HepG2 (cell line): Measurements from ENCODE around the gene CCDC82. TPM values are rescaled to one million over a fixed set of nuclear protein-coding genes. Genes with fewer than 3 reads are reported as not detected.

Source experiments
- ATAC-seq: fragments of 200-7000 bp; cut with Tn5 transposase; 3 replicates; pipeline ENCODE4 v1.9.1; 2020; ENCODE audit warnings: mild to moderate bottlenecking, moderate library complexity
- BruUV-seq: library from RNA; stranded (reverse); fragments of 400-500 nt; replicated peaks from 2 replicates; lab custom pipeline; 2021; lab: Mats Ljungman, UMichigan
- CTCF ChIA-PET: fragments of 300-600 bp; formaldehyde crosslinking; extraction: SDS; loops from one replicate; lab custom pipeline; 2021; ENCODE audit warnings: low total read pairs, inconsistent platforms, low intra/inter-chr PET ratio; lab: Yijun Ruan, JAX
- POLR2A ChIA-PET: fragments of 350-600 bp; sonication (Branson Sonifier 250); formaldehyde crosslinking; loops from one replicate; lab custom pipeline; 2020; ENCODE audit warnings: antibody characterized with exemption, inconsistent platforms; lab: Yijun Ruan, JAX
- DNase-seq: peaks from one replicate; pipeline ENCODE4 v3.0.0-alpha.2; 2015; ENCODE audit warnings: low spot score
- FAIRE-seq: peaks from 3 replicates; lab custom pipeline; 2011; peaks lifted over from hg19 to GRCh38; lab: Jason Lieb, UNC
- H2AFZ ChIP-seq: one replicate; pipeline ENCODE4 v1.6.1; 2011; ENCODE audit warnings: low read length, inconsistent platforms
- H3K27ac ChIP-seq: fragments of 300-600 bp; 3 replicates; pipeline ENCODE4 v1.8.0; 2011; ENCODE audit warnings: mixed run types, mild to moderate bottlenecking, mixed read lengths, low read length, inconsistent platforms; ENCODE audit not compliant: insufficient read depth; ENCODE audit errors: extremely low read length
- H3K27me3 ChIP-seq, 2 experiments: fragments of 200-600 bp in 1 of 2; 2 replicates in 1 of 2; 3 replicates in 1 of 2; pipeline versions ENCODE4 v1.6.0 to v1.8.0; 2011; ENCODE audit warnings: low read length in 2 of 2, mild to moderate bottlenecking in 2 of 2, moderate library complexity in 2 of 2, inconsistent platforms in 1 of 2; ENCODE audit not compliant: insufficient read depth in 2 of 2, control insufficient read depth in 1 of 2
- H3K36me3 ChIP-seq, 2 experiments: fragments of 200-600 bp in 1 of 2; replicated peaks in 1 of 2; 2 replicates in 1 of 2; 3 replicates in 1 of 2; pipeline versions ENCODE4 v1.5.1 to v1.8.0; 2011; ENCODE audit warnings: low read length in 2 of 2, inconsistent platforms in 1 of 2; ENCODE audit not compliant: insufficient read depth in 2 of 2, control insufficient read depth in 1 of 2
- H3K4me1 ChIP-seq: 2 replicates; pipeline ENCODE4 v1.5.1; 2012; ENCODE audit warnings: low read length, inconsistent platforms; ENCODE audit not compliant: insufficient read depth
- H3K4me2 ChIP-seq: 2 replicates; pipeline ENCODE4 v1.6.0; 2011; ENCODE audit warnings: low read depth, low read length, inconsistent platforms
- H3K4me3 ChIP-seq, 3 experiments: fragments of 200-600 bp in 1 of 3; sonication (generic), shearing (Covaris generic) in 1 of 3; replicated peaks in 1 of 3; 2 replicates each; pipeline ENCODE4 v1.5.1; 2011 to 2016; ENCODE audit warnings: low read length in 3 of 3, inconsistent platforms in 2 of 3, low read depth in 2 of 3, mild to moderate bottlenecking in 2 of 3, control low read depth in 1 of 3, mixed read lengths in 1 of 3; ENCODE audit not compliant: insufficient read depth in 1 of 3
- H3K79me2 ChIP-seq: one replicate; pipeline ENCODE4 v1.6.1; 2011; ENCODE audit warnings: low read length, inconsistent platforms; ENCODE audit not compliant: insufficient read depth
- H3K9ac ChIP-seq: 2 replicates; pipeline ENCODE4 v1.6.0; 2011; ENCODE audit warnings: mild to moderate bottlenecking, low read depth, low read length, inconsistent platforms; ENCODE audit not compliant: insufficient read depth
- H3K9me3 ChIP-seq: 2 replicates; pipeline ENCODE4 v1.5.1; 2012; ENCODE audit warnings: mild to moderate bottlenecking, low read length
- H4K20me1 ChIP-seq: 2 replicates; pipeline ENCODE4 v1.6.0; 2011; ENCODE audit warnings: inconsistent platforms, mild to moderate bottlenecking, low read length, moderate library complexity; ENCODE audit not compliant: insufficient read depth
- ARID3A ChIP-seq: IDR thresholded peaks from 2 replicates; pipeline ENCODE4 v1.6.1; 2012; ENCODE audit warnings: low read depth, low read length, improper control_type of control experiment
- HHEX ChIP-seq: IDR thresholded peaks from 2 replicates; pipeline ENCODE4 v1.6.1; 2016; ENCODE audit warnings: control low read depth
- KDM6A ChIP-seq: IDR thresholded peaks from 2 replicates; pipeline ENCODE4 v1.6.1; 2016; ENCODE audit warnings: low read depth
- NFAT5 ChIP-seq: sonication (generic); formaldehyde crosslinking; IDR thresholded peaks from 2 replicates; pipeline ENCODE4 v1.4.0; 2020; ENCODE audit warnings: missing genetic modification reagents
- NRL ChIP-seq: sonication (generic); formaldehyde crosslinking; IDR thresholded peaks from 2 replicates; pipeline ENCODE4 v1.5.0; 2020; ENCODE audit warnings: missing genetic modification reagents, mild to moderate bottlenecking, moderate library complexity, borderline replicate concordance
- POLR2AphosphoS2 ChIP-seq: IDR thresholded peaks from 2 replicates; pipeline ENCODE4 v1.6.1; 2011; ENCODE audit warnings: low read depth, low read length, improper control_type of control experiment
- ZUFSP ChIP-seq: sonication (generic); formaldehyde crosslinking; IDR thresholded peaks from 2 replicates; pipeline ENCODE4 v1.9.0; 2021; ENCODE audit warnings: missing genetic modification reagents, mild to moderate bottlenecking, borderline replicate concordance
- whole genome bisulfite sequencing: methylation state at CpG from one replicate; pipeline ENCODE4 v1.1.6; 2017; ENCODE audit warnings: low lambda C conversion rate; 5-methylcytosine and 5-hydroxymethylcytosine counted together
- in situ Hi-C: cut with HindIII; loops from 2 replicates; pipeline ENCODE4 v1.10.0; 2017; ENCODE audit warnings: low pct_unique_long_range_greater_than_20kb; ENCODE audit not compliant: extremely low pct_ligation_motif_present
- intact Hi-C: fragments of 100-400 bp; cut with micrococcal nuclease; formaldehyde crosslinking; loops from one replicate; pipeline ENCODE4 v1.10.0; 2022; ENCODE audit not compliant: unreplicated experiment
- polyA plus RNA-seq, 8 experiments: library from polyadenylated mRNA; depleted of rRNA in 3 of 8; stranded (reverse) in 7 of 8; unstranded in 1 of 8; fragments of >200 nt; fragmentation: Illumina TruSeq in 4 of 8; extraction: Trizol in 4 of 8; gene quantifications; 2 replicates each; pipeline versions ENCODE4 v1.2.1 to v1.2.3, GENCODE V29; 2011 to 2016; ENCODE audit warnings: low read depth in 4 of 8, missing spikeins in 1 of 8, mixed read lengths in 1 of 8; ENCODE audit not compliant: insufficient read depth in 1 of 8
- total RNA-seq, 5 experiments: library from RNA; depleted of rRNA; stranded (reverse); fragments of >200 nt; fragmentation: Illumina TruSeq; extraction: Trizol; gene quantifications; 2 replicates each; pipeline ENCODE4 v1.2.3, GENCODE V29; 2016; ENCODE audit warnings: low read depth in 1 of 5
- TF ChIP-seq, protein P1 (sequence below): sonication (generic); formaldehyde crosslinking; IDR thresholded peaks from 2 replicates; pipeline ENCODE4 v1.4.0; 2020; ENCODE audit warnings: missing genetic modification reagents
- TF ChIP-seq, protein P2 (sequence below): sonication (generic); formaldehyde crosslinking; IDR thresholded peaks from 2 replicates; pipeline ENCODE4 v1.4.0; 2020; ENCODE audit warnings: missing genetic modification reagents
- TF ChIP-seq, protein P3 (sequence below): sonication (generic); formaldehyde crosslinking; IDR thresholded peaks from 2 replicates; pipeline ENCODE4 v1.5.1; 2020; ENCODE audit warnings: missing genetic modification reagents, mild to moderate bottlenecking, borderline replicate concordance

Gene CCDC82
- total and polyA plus RNA-seq, 2 of the 13 experiments (the other 11 are each of a cell fraction or from before 2014, with no cell fraction given): 19.7 to 25.7 TPM

GRCh38 chr11:96306600-96306932, 83.1 kb downstream of the CCDC82 start:
- intact Hi-C loops (no loop called here), in situ Hi-C loops (no loop called here)
- no peak for DNase-seq
- no peak for ATAC-seq
- Histone ChIP-seq H4K20me1 (peaks cover 13% of the 10 kb centered on the region), H3K4me1 (peaks cover 38% of the 10 kb centered on the region), H2AFZ (no peak overlapping the region), H3K27ac (no peak overlapping the region), H3K27me3 (no peaks in the 10 kb centered on the region), H3K9me3 (no peaks in the 10 kb centered on the region), H3K9ac (no peak overlapping the region), H3K4me3 (no peak overlapping the region), H3K4me2 (no peak overlapping the region), H3K79me2 (peaks cover 45% of the 10 kb centered on the region), H3K36me3 (peaks cover 1 to 4% of the 10 kb centered on the region in 2 experiments; a peak in 1 of 5 replicates)
- POLR2A ChIA-PET: no interaction called here
- CTCF ChIA-PET: no interaction called here
- no peak for FAIRE-seq
- no TSS peak for BruUV-seq
- WGBS: 96% methylated on average over 3 of the region's 3 CpGs
- TF ChIP-seq, protein P1, sequence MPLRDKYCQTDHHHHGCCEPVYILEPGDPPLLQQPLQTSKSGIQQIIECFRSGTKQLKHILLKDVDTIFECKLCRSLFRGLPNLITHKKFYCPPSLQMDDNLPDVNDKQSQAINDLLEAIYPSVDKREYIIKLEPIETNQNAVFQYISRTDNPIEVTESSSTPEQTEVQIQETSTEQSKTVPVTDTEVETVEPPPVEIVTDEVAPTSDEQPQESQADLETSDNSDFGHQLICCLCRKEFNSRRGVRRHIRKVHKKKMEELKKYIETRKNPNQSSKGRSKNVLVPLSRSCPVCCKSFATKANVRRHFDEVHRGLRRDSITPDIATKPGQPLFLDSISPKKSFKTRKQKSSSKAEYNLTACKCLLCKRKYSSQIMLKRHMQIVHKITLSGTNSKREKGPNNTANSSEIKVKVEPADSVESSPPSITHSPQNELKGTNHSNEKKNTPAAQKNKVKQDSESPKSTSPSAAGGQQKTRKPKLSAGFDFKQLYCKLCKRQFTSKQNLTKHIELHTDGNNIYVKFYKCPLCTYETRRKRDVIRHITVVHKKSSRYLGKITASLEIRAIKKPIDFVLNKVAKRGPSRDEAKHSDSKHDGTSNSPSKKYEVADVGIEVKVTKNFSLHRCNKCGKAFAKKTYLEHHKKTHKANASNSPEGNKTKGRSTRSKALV: no peak
- TF ChIP-seq ARID3A: no peak
- TF ChIP-seq, protein P2, sequence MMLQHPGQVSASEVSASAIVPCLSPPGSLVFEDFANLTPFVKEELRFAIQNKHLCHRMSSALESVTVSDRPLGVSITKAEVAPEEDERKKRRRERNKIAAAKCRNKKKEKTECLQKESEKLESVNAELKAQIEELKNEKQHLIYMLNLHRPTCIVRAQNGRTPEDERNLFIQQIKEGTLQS: no peak
- TF ChIP-seq NFAT5 (CRISPR knock-in tag): no peak
- no peak for TF ChIP-seq KDM6A (CRISPR knock-in tag)
- no peak for TF ChIP-seq HHEX (CRISPR knock-in tag)
- no peak for TF ChIP-seq POLR2AphosphoS2
- TF ChIP-seq, protein P3, sequence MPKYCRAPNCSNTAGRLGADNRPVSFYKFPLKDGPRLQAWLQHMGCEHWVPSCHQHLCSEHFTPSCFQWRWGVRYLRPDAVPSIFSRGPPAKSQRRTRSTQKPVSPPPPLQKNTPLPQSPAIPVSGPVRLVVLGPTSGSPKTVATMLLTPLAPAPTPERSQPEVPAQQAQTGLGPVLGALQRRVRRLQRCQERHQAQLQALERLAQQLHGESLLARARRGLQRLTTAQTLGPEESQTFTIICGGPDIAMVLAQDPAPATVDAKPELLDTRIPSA (CRISPR knock-in tag): no peak
- TF ChIP-seq NRL (CRISPR knock-in tag): no peak
- no peak for TF ChIP-seq ZUFSP
